T1000 (cell line): ENCODE data around the gene ADAM11.
"Not testable (repeated sequence)": the region's sequence is repeated elsewhere in the genome, so short reads cannot be mapped to it uniquely, and the experiment has no call there.

Experiments used
- DNase-seq: peaks from one replicate; lab custom pipeline; 2025; ENCODE audit warnings: mixed read lengths; lab: John Stamatoyannopoulos, UW

ADAM11 gene

GRCh38 chr17:44794851-44795413, 36.1 kb downstream of the ADAM11 start:
- DNase-seq, result peak; percentile 54

DNA sequence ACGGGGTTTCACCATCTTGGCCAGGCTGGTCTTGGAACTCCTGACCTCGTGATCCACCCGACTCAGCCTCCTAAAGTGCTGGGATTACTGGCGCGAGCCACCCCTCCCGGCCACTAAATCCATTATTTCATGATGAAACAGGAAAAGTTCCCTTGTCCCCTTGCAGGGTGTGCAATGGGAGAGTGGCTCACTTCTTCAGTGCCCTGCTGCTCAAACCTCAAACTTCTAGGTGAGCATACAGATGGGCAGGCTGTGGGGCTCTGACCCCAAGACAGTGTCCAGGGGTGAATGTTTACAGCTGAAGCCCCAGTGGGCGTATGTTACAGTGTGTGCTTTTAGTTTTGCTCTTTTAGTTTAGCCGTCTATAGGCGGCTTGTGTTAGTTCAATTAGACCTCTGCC, 36.6 kb downstream of the ADAM11 start:
- no peak for DNase-seq

GRCh38 chr17:44795928-44796327, 37.1 kb downstream of the ADAM11 start:
- DNase-seq, result no peak

DNA sequence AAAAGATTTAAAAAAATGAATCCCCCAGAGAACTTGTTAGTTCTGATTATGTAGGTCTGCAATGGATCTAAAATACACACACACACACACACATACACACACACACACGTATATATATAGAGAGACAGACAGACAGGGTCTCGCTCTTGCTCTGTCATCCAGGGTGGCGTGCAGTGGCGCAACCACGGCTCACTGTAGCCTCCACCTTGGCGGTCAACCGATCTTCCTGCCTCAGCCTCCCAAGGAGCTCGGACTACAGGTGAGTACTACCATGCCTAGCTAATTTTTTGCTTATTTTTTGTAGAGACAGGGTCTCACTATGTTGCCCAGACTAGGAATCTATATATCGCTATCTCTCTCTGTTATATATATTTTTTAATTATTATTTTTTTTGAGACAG, 37.9 kb downstream of the ADAM11 start:
- DNase-seq, result no peak

- DNase-seq, result no peak
Observed at GRCh38 chr17:44797802-44798201, 39.0 kb downstream of the ADAM11 start.

GRCh38 chr17:44798356-44798755, 39.6 kb downstream of the ADAM11 start:
- DNase-seq, result no peak

DNA sequence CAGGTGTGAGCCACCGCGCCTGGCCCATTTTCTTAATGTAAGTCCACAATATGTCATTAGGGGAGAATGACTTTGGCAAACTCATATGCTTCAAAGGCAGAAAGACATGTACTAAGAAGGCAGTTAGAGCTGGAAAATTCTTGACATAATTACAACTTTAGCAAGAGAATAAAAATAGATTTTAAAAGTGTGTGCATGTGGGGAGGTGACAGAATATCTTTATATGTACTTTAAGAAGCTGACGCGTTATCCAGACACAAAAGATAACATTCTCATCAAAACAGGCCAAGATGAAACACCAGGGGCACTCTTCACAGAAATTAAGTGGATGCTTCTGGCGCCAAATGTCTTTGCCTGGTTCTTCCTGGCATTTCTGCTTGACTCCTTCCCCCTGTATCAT, 43.1 kb downstream of the ADAM11 start:
- no peak for DNase-seq

DNA sequence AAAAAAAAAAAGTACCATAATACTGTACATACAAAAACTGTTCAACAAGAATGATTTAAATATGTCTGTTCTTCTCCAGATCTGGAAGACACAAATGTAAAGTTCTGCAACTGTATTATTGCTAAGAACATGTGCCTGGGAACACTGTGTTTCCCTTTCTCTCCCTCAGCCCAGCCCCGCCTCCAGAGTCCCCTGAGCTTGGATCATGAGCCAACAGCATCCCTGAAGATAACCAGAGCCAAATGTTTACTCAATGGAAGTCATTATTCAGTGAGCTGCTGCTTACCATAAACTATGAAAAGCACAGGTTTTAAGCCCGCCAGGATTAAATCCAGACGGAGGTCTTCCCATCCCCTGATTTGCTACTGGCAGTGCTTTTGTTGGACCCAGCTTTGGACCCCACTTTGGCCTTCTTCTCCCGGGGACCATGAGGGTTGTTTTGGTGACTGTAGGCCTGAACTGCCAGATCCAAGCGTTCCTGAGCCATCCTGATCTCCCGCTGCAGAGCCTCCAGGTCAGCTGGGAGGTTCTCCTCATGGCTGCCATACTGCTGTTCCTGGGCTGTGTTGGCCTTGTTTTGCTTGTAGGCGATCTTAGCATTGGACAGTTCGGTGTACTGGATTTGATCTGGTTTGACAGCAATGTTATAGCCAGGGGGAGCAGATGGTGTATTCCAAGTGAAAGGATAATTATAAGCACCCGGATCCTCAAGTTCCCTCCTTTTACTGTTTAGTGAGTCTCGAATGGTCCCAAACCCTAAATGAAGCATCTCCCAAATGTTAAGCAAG, 45.7 kb downstream of the ADAM11 start:
- DNase-seq, result no peak

GRCh38 chr17:44807093-44807816, 48.5 kb downstream of the ADAM11 start:
- DNase-seq, result no peak

DNA sequence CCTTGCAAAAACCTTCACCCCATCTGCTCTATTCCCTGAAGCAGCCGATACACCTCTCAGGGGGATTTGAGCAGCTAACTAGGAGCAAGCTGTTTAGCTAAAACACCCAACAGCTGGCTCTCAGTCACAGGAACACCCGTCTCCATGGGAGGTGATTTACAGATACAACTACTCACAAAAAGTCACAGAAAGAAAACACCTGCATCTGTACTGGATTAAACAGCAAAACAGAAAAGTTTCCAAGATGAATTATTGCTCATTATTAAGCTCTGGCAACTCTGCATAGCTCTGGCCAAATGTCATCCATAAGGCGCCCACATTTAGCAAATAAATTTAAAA, 49.0 kb downstream of the ADAM11 start:
- no peak for DNase-seq

GRCh38 chr17:44808156-44808555, 49.4 kb downstream of the ADAM11 start:
- DNase-seq, result no peak

DNA sequence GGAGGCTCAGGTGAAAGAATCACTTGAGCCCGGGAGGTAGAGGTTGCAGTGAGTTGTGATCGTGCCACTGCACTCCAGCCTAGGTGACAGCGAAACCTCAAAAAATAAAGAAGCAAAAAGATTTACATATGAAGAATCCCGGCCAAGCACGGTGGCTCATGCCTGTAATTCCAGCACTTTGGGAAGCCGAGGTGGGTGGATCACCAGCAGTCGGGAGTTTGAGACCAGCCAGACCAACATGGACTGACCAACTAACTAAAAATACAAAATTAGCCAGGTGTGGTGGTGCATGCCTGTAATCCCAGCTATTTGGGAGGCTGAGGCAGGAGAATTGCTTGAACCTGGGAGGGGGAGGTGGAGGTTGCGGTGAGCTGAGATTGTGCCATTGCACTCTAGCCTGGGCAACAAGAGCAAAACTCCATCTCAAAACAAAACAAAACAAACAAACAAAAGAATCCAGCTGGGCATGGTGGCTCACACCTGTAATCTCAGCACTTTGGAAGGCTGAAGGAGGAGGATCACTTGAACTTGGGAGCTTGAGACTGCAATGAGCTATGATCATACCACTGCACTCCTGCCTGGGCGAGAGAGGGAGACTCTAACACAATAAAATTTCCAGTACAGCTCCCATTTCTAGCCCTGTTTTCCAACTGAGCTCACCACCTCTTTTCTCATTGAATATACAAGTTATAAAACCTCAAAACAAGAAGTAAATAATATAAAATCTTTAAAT, 50.0 kb downstream of the ADAM11 start:
- DNase-seq, result not testable (repeated sequence)

- no peak for DNase-seq
Observed at GRCh38 chr17:44812263-44812662, 53.5 kb downstream of the ADAM11 start.

- not testable (repeated sequence) for DNase-seq
Observed at GRCh38 chr17:44818508-44818907, 59.7 kb downstream of the ADAM11 start.

DNA sequence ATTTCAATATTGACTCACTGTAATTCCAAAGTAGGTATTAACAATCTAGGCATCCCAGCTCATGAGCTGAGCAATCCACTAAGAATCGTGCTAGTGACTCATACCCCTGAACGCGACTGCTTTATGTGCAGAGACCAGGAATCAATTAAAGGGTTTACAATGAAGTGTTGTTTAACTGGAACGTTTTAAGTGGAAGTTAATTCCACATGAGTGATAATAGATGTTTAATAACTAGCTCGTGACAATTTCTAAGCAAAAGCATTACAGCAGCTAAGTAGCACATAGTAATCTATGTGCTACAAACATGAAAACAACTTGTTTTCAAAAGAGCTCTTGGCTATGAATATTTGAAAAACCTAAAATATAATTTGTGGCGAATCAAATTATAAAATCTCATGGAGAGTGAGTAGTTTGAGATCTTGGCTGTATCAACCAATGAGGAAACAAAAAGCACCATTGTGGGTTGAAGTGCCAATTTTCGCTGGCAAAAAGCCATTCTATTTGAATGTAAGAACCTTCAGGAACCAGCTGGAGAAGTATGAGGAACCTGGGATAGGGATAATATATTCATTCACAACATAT, 61.9 kb downstream of the ADAM11 start:
- peak; percentile 43 for DNase-seq

- DNase-seq, result not testable (repeated sequence)
Observed at GRCh38 chr17:44825236-44825635, 66.4 kb downstream of the ADAM11 start.

- peak; percentile 30 for DNase-seq
Observed at GRCh38 chr17:44826123-44826790, 67.5 kb downstream of the ADAM11 start.

DNA sequence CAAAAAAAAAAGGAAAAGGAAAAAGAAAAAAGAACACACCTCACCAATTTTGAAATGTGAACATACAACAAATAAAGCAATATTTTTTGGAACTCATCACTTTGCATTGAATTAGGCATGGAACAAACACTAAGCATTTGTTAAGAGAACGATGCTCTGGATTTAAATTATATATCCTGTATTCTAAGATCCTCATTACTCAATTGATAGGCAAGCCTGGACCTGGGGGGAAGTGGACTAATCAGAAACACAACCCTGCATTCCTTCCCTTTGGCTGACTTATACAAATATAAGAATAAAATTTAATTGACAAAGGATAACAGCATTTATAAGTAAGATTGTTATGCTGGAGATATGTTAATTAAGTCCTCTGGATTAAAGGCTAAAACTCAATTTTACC, 69.1 kb downstream of the ADAM11 start:
- no peak for DNase-seq

GRCh38 chr17:44828919-44829522, 70.2 kb downstream of the ADAM11 start:
- no peak for DNase-seq

GRCh38 chr17:44829523-44830358, 71.0 kb downstream of the ADAM11 start, which contains the start of gene GJC1:
TSS of gene GJC1 (minus strand) at chr17:44830287. CDS start at chr17:44805817, 24,470 bp downstream.
- no peak for DNase-seq
